GM18517 (cell line): Measurements from ENCODE around the gene PAFAH1B2.

Experiments used
- ATAC-seq: cut with Tn5 transposase; IDR thresholded peaks from one replicate; pipeline ENCODE4 v1.9.1; 2021; ENCODE audit warnings: mild to moderate bottlenecking, moderate library complexity; ENCODE audit not compliant: unreplicated experiment

PAFAH1B2 gene

DNA sequence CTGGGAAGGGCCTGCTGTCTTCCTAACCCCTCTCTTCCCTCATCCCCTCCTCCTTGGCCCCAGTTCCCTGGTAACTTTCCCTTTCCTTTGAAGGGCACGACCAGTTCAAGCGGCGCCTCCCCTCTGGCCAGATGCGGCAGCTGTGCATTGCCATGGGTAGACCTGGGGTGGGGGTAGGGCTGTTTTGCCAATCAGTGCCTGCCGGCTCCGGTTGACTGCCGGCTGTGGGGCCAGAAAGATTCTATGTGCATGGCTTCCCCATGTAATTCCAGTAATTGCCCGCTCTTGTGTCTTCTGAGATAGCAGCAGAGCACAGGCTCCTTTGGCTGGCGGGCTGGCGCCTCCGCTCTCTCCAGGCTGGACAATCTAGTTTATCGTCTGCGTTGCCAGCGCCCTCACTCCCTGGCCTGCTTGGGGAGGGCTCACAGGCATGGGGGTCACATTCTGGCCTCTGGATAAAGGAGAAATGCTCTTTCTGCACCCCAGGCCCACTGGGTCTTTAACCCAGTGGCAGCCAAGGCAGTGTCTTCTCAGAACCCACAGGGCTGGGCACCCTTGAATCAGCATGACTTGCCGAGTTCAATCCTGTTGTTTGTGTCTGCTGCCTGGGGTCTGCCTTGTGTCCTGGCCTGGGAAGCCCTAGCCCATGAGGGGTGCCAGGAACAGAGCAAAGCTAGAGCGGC is 43.9 kb downstream of the PAFAH1B2 start:
- no peak for ATAC-seq

DNA sequence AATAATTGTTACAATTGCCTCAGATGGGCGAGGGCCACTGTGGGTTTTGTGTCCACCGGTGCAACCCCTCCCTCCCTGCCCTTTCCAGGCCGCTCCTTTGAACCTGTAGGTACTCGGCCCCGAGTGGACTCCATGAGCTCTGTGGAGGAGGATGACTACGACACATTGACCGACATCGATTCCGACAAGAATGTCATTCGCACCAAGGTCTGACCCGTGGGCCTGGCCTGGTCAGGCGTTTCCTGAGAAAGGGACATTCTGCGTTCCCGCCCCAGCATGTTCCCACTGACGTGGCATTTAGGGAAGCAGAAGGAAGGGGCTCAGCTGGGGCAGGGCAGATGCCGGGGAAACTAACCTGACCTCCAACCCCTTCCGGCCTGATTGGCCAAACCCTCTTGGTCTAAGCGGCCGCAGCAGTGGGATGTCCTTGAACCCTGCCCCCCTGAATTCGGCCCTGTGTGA is 44.6 kb downstream of the PAFAH1B2 start:
- no peak for ATAC-seq

GRCh38 chr11:117189191-117189940 is 45.3 kb downstream of the PAFAH1B2 start:
- no peak for ATAC-seq

GRCh38 chr11:117189941-117190544 is 46.0 kb downstream of the PAFAH1B2 start:
- ATAC-seq, result no peak

GRCh38 chr11:117191680-117192400 is 47.8 kb downstream of the PAFAH1B2 start:
- ATAC-seq, result no peak

GRCh38 chr11:117192401-117192875 is 48.4 kb downstream of the PAFAH1B2 start:
- no peak for ATAC-seq

DNA sequence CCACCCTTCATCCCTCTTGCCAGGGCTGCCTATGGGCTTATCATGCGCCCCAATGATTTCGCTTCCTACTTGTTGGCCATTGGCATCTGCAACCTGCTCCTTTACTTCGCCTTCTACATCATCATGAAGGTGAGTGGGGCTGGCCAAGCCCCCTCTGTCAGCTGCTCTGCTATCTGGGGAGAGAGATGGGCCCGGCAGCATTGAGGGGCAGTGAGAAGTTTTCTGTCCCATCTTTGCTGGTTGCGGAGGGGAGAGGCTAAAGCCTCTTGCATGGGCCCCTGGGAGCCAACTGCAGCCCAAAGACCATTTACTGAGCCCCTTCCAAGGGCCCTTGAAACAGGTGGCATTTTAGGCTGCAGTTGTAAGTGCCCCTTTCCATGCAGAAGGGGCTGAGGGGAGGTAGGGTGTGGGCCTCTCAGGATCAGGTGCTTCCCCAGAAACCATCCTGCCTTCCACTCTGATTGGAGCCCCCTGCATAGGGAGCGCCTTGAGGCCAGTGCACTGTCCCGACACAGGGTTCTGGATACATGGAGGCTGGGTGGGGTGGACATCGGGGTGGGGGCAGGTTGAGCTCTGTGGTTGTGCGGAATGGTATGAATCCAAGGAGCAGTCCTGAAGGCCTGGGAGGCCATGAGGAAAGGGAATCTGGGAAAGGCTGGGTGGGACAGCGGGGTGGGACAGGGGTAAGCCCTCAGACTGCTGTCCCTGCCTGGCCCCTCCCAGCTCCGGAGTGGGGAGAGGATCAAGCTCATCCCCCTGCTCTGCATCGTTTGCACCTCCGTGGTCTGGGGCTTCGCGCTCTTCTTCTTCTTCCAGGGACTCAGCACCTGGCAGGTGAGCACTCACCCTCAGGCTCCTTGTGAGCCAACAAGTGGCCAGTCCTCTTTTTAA is 49.3 kb downstream of the PAFAH1B2 start:
- no peak for ATAC-seq

GRCh38 chr11:117194267-117194666 is 50.2 kb downstream of the PAFAH1B2 start:
- no peak for ATAC-seq

GRCh38 chr11:117195258-117195657 is 51.2 kb downstream of the PAFAH1B2 start:
- ATAC-seq, result no peak

- no peak for ATAC-seq
Observed at GRCh38 chr11:117195761-117196160, 51.7 kb downstream of the PAFAH1B2 start.

DNA sequence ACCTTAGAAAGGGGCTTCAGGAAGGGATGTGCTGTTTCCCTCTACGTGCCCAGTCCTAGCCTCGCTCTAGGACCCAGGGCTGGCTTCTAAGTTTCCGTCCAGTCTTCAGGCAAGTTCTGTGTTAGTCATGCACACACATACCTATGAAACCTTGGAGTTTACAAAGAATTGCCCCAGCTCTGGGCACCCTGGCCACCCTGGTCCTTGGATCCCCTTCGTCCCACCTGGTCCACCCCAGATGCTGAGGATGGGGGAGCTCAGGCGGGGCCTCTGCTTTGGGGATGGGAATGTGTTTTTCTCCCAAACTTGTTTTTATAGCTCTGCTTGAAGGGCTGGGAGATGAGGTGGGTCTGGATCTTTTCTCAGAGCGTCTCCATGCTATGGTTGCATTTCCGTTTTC is 52.9 kb downstream of the PAFAH1B2 start:
- no peak for ATAC-seq

- ATAC-seq, result no peak
Observed at GRCh38 chr11:117197516-117198456, 53.7 kb downstream of the PAFAH1B2 start.

DNA sequence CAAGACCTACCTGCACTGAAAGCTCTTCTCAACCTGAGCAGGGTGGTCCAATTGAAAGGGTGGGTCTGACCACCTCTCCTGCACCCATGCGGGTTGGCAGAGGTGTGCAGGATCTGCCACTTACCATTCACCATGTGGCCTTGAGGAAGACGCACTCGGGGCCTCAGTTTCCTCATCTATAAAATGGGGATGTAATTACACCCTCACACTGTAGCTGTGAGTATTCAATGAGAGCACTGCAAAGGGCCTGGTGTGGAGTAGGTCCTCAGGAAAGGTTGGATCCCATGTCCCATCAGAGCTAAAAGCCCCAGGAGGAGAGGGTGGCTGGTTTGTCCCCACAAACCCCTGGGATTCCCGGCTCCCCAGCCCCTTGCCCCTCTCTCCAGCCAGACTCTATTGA is 54.5 kb downstream of the PAFAH1B2 start:
- ATAC-seq, result no peak

DNA sequence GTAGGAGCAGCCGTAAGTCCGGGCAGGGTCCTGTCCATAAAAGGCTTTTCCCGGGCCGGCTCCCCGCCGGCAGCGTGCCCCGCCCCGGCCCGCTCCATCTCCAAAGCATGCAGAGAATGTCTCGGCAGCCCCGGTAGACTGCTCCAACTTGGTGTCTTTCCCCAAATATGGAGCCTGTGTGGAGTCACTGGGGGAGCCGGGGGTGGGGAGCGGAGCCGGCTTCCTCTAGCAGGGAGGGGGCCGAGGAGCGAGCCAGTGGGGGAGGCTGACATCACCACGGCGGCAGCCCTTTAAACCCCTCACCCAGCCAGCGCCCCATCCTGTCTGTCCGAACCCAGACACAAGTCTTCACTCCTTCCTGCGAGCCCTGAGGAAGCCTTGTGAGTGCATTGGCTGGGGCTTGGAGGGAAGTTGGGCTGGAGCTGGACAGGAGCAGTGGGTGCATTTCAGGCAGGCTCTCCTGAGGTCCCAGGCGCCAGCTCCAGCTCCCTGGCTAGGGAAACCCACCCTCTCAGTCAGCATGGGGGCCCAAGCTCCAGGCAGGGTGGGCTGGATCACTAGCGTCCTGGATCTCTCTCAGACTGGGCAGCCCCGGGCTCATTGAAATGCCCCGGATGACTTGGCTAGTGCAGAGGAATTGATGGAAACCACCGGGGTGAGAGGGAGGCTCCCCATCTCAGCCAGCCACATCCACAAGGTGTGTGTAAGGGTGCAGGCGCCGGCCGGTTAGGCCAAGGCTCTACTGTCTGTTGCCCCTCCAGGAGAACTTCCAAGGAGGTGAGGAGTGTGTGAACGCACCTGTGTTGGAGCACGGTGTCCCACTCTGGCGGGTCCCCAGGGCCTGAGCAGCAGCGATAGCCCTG is 55.2 kb downstream of the PAFAH1B2 start, which contains the start of gene TAGLN:
Gene TAGLN, plus strand, starts transcription at position 318 of the 863 bp plus-strand sequence. CDS start 3,644 bp downstream, outside the sequence.
- ATAC-seq, result no peak

GRCh38 chr11:117199916-117200812 is 56.1 kb downstream of the PAFAH1B2 start:
- no peak for ATAC-seq

- ATAC-seq, result no peak
Observed at GRCh38 chr11:117200813-117201657, 56.9 kb downstream of the PAFAH1B2 start.
